CD4-positive, alpha-beta T cell (primary cell): ENCODE data around the gene SPRED2. TPM values are rescaled to one million over a fixed set of nuclear protein-coding genes. Genes with fewer than 3 reads are reported as not detected.

Experiments
- ATAC-seq: fragments of 200-7000 bp; cut with Tn5 transposase; one replicate; pipeline ENCODE4 v1.10.0; 2022; ENCODE audit warnings: mild to moderate bottlenecking; ENCODE audit not compliant: poor library complexity
- CTCF ChIA-PET: fragments of 350-600 bp; sonication (Branson Sonifier 250); formaldehyde crosslinking; loops from one replicate; lab custom pipeline; 2021; ENCODE audit warnings: antibody characterized with exemption, inconsistent platforms; lab: Charles Lee
- POLR2A ChIA-PET: fragments of 350-600 bp; sonication (Branson Sonifier 250); formaldehyde crosslinking; loops from one replicate; lab custom pipeline; 2021; ENCODE audit warnings: antibody characterized with exemption, inconsistent platforms; lab: Charles Lee
- DNase-seq, 14 experiments: peaks; one replicate each; pipeline ENCODE4 v3.0.0-alpha.2; 2013 to 2020; ENCODE audit warnings: mixed read lengths in 2 of 14
- H3K27ac ChIP-seq, 2 donors: one replicate each; pipeline versions ENCODE4 v1.5.1 to v1.7.0; 2013; ENCODE audit warnings: low read length in 2 of 2, low read depth in 1 of 2, mild to moderate bottlenecking in 1 of 2
- H3K27me3 ChIP-seq, 2 experiments: 1 replicate in 1 of 2; 2 replicates in 1 of 2; pipeline versions ENCODE4 v1.6.1 to v1.7.0; 2013; ENCODE audit warnings: low read length in 2 of 2, control low read depth in 1 of 2, mild to moderate bottlenecking in 1 of 2, moderate library complexity in 1 of 2; ENCODE audit not compliant: insufficient read depth in 2 of 2, control insufficient read depth in 1 of 2
- H3K36me3 ChIP-seq: one replicate; pipeline ENCODE4 v1.6.1; 2013; ENCODE audit warnings: low read length, control low read depth; ENCODE audit not compliant: insufficient read depth
- H3K4me1 ChIP-seq: one replicate; pipeline ENCODE4 v1.6.1; 2013; ENCODE audit warnings: low read length, control low read depth; ENCODE audit not compliant: insufficient read depth
- H3K4me3 ChIP-seq: one replicate; pipeline ENCODE4 v1.5.1; 2013; ENCODE audit warnings: mild to moderate bottlenecking, low read length, moderate library complexity
- H3K9me3 ChIP-seq, 2 experiments: 1 replicate in 1 of 2; 2 replicates in 1 of 2; pipeline versions ENCODE4 v1.6.1 to v1.7.0; 2013; ENCODE audit warnings: low read length in 2 of 2, mild to moderate bottlenecking in 2 of 2, control low read depth in 1 of 2, moderate library complexity in 1 of 2; ENCODE audit not compliant: control insufficient read depth in 1 of 2, insufficient read depth in 1 of 2
- H3K27ac Mint-ChIP-seq: one replicate; pipeline ENCODE4 v1.8.0; 2020; ENCODE audit warnings: mixed read lengths
- H3K27me3 Mint-ChIP-seq: one replicate; pipeline ENCODE4 v1.8.0; 2021; ENCODE audit warnings: mixed read lengths
- H3K36me3 Mint-ChIP-seq: one replicate; pipeline ENCODE4 v1.8.0; 2021; ENCODE audit warnings: low read depth, mixed read lengths
- H3K4me1 Mint-ChIP-seq: one replicate; pipeline ENCODE4 v1.8.0; 2021; ENCODE audit warnings: low read depth, mixed read lengths
- H3K4me3 Mint-ChIP-seq: one replicate; pipeline ENCODE4 v1.8.0; 2020; ENCODE audit warnings: mild to moderate bottlenecking, mixed read lengths
- H3K9me3 Mint-ChIP-seq: one replicate; pipeline ENCODE4 v1.8.0; 2020; ENCODE audit warnings: mixed read lengths
- intact Hi-C, 2 experiments: fragments of 100-400 bp; cut with DNase I in 1 of 2; cut with micrococcal nuclease in 1 of 2; formaldehyde crosslinking; loops; one replicate each; pipeline versions ENCODE4 v1.15.1 to v1.9.0; 2023 to 2025; cut with DNase I, micrococcal nuclease
- polyA plus RNA-seq, 2 donors: library from polyadenylated mRNA; unstranded; fragments of 120-200 nt; gene quantifications; one replicate each; pipeline ENCODE4 v1.2.1, GENCODE V29; 2013
- total RNA-seq, 174 experiments: library from RNA in 2 of 174; stranded (reverse) in 2 of 174; gene quantifications; one replicate each; pipeline ENCODE4 v1.2.3 and lab custom pipeline; 2021 to 2026
- TF ChIP-seq, protein P1 (sequence below): fragments of 200-600 bp; IDR thresholded peaks from one replicate; pipeline ENCODE4 v1.8.0; 2022; ENCODE audit warnings: antibody characterized with exemption, mild to moderate bottlenecking

SPRED2 gene, protein sequence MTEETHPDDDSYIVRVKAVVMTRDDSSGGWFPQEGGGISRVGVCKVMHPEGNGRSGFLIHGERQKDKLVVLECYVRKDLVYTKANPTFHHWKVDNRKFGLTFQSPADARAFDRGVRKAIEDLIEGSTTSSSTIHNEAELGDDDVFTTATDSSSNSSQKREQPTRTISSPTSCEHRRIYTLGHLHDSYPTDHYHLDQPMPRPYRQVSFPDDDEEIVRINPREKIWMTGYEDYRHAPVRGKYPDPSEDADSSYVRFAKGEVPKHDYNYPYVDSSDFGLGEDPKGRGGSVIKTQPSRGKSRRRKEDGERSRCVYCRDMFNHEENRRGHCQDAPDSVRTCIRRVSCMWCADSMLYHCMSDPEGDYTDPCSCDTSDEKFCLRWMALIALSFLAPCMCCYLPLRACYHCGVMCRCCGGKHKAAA
- total RNA-seq: 1 to 10 TPM; 2.5 to 2.8 TPM
- polyA plus RNA-seq (2013, experiment 1 of 2): 0.76 TPM
- 1.2 TPM for polyA plus RNA-seq (2013, experiment 2 of 2)
- 0.17 to 18.6 (median 3.1) reads per million in 172 experiments for total RNA-seq (lab: John Stamatoyannopoulos, UW)

DNA sequence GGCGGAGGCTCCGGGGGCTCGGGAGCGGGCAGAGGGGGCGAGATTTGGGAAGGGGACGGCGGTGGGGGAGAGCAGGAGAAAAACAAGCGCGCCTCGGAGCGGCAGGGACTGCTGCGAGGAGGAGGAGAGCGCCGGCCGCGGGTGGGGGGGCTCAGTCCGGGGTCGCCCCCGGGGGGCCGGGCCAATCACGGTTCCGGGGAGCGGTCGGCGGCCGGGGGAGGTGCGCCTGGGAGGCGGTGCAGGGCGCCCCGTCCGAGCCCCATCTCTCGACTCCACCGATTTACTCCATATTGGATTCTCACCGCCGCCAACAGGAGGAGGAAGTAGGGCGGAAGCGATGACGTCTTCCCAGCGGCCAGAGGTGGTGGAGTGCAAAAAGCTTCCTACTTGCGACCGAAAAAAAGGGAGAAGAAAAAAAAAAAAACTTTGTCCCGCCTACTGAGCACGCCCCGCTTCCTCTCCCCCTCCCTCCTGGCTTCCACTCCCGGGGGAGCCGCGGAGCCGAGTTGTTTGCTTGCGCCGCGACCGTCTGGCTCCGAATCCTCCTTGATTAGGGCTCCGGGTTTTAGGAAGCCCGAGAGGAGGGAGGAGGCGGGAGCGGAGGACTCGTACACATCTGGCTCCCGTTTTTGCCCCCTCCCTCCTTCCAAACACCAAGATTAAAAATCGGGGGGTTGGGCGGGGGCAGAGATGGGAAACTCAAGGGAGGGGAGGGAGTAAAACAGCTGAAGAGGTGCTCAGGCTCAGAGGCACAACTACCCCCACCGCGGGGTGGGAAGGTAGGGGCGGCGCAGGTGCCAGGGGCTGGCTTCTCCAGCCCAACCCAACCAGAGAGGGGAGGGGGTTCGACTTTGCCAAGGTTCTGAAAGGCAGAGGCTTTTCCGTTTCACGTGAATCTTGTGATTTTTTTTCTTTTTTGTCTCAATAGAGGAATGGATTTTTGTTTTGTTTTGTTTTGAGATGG lies at the start of gene SPRED2:
SPRED2 (minus strand) TSS at position 373 of the 964 bp plus-strand sequence. CDS start 612 bp downstream, outside the sequence.
- ATAC-seq: peak; percentile 47
- peaks cover 15% of the 10 kb centered on the region for H3K36me3 Mint-ChIP-seq
- DNase-seq: peak in 13 of 14 experiments; percentile 36 to 89 (median 60)
- H3K27me3 Mint-ChIP-seq: peaks cover 57% of the 10 kb centered on the region
- no peaks in the 10 kb centered on the region for H3K9me3 ChIP-seq
- ChIA-PET POLR2A (interaction anchor here (0.9 to 1.6 kb wide), 2 partner anchors 132 to 205 kb away, joined by 3 to 6 read pairs; partner anchors contain the start of gene ACTR2), CTCF (no interaction called here)
- H3K36me3 ChIP-seq: no peaks in the 10 kb centered on the region
- no peaks in the 10 kb centered on the region for H3K9me3 Mint-ChIP-seq
- no peak within 1 kb of the TSS for H3K27ac ChIP-seq
- H3K4me3 Mint-ChIP-seq: peak within 1 kb of the TSS; percentile 94
- peaks cover 49% of the 10 kb centered on the region for H3K4me1 ChIP-seq
- H3K27ac Mint-ChIP-seq: peak within 1 kb of the TSS; percentile 42
- H3K4me3 ChIP-seq: peak within 1 kb of the TSS; percentile 75
- TF ChIP-seq, protein P1, sequence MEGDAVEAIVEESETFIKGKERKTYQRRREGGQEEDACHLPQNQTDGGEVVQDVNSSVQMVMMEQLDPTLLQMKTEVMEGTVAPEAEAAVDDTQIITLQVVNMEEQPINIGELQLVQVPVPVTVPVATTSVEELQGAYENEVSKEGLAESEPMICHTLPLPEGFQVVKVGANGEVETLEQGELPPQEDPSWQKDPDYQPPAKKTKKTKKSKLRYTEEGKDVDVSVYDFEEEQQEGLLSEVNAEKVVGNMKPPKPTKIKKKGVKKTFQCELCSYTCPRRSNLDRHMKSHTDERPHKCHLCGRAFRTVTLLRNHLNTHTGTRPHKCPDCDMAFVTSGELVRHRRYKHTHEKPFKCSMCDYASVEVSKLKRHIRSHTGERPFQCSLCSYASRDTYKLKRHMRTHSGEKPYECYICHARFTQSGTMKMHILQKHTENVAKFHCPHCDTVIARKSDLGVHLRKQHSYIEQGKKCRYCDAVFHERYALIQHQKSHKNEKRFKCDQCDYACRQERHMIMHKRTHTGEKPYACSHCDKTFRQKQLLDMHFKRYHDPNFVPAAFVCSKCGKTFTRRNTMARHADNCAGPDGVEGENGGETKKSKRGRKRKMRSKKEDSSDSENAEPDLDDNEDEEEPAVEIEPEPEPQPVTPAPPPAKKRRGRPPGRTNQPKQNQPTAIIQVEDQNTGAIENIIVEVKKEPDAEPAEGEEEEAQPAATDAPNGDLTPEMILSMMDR: no peak
- intact Hi-C loops: loop anchor here (2.0 to 10.0 kb wide), 4 partner anchors 50 to 1588 kb away; partner anchors contain the start of genes ACTR2 (in 1 of the 2) and UGP2 (in 1 of the 2)
- peaks cover 29 to 34% of the 10 kb centered on the region in 2 experiments for H3K27me3 ChIP-seq
- H3K4me1 Mint-ChIP-seq: peaks cover 23% of the 10 kb centered on the region

DNA sequence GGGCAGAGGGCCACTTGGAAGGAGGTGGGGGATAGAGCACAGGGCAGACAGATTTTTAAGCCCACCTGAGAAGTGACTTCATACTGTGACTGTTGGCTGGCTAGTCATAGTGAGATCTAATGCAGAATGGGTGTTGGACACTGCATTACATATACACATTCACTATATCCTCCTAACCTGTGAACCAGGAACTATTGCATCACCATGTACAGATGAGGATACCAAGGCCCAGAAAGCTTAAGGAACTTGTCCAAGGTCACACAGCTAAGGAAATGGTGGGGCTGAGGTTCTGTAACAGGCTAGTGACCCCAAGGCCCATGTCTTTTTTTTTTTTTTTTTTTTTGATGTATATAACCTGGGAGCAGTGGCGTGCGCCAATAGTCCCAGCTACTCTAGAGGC lies 49.6 kb upstream of the SPRED2 start:
- no peak overlapping the region for H3K27ac Mint-ChIP-seq
- no peak overlapping the region for H3K4me3 ChIP-seq
- POLR2A ChIA-PET: no interaction called here
- H3K9me3 ChIP-seq: peaks cover 0 to 3% of the 10 kb centered on the region in 2 experiments
- CTCF ChIA-PET: no interaction called here
- no peaks in the 10 kb centered on the region for H3K4me1 ChIP-seq
- H3K36me3 ChIP-seq: no peaks in the 10 kb centered on the region
- intact Hi-C loops: no loop called here
- peaks cover 16% of the 10 kb centered on the region for H3K27me3 Mint-ChIP-seq
- ATAC-seq: no peak
- H3K27ac ChIP-seq: no peak overlapping the region
- TF ChIP-seq, protein P1: no peak
- no peak for DNase-seq
- no peaks in the 10 kb centered on the region for H3K36me3 Mint-ChIP-seq
- no peak overlapping the region for H3K4me3 Mint-ChIP-seq
- H3K27me3 ChIP-seq: peaks cover 0 to 3% of the 10 kb centered on the region in 2 experiments
- no peaks in the 10 kb centered on the region for H3K4me1 Mint-ChIP-seq
- H3K9me3 Mint-ChIP-seq: no peaks in the 10 kb centered on the region

DNA sequence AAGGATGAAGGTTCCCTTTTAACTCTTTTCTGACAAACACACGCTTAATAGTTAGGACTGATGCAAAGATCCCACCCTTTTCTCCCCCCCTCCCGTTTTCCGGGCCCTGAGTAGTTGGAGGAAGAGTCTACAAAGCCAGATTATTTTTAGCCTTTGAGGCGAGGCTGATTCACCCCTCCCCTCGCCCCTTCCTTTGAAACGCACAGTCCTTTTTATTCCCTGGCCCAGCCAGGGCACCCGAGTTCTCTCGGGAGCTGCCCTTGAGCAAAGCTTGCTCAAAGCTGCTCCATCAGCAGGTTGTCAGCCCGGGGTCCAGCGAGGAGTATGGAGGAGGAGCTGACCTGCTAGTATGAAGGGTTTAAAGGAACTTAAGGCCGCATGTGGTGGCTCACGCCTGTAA lies 47.1 kb upstream of the SPRED2 start:
- Mint-ChIP-seq H3K4me1 (no peaks in the 10 kb centered on the region), H3K9me3 (no peaks in the 10 kb centered on the region), H3K4me3 (no peak overlapping the region), H3K27ac (no peak overlapping the region), H3K27me3 (peaks cover 16% of the 10 kb centered on the region), H3K36me3 (no peaks in the 10 kb centered on the region)
- H3K9me3 ChIP-seq: peaks cover 6 to 13% of the 10 kb centered on the region in 2 experiments
- TF ChIP-seq, protein P1: no peak
- intact Hi-C loops: no loop called here
- H3K27me3 ChIP-seq: peaks cover 0 to 3% of the 10 kb centered on the region in 2 experiments
- CTCF ChIA-PET: no interaction called here
- no peak overlapping the region for H3K27ac ChIP-seq
- no peaks in the 10 kb centered on the region for H3K4me1 ChIP-seq
- no peaks in the 10 kb centered on the region for H3K36me3 ChIP-seq
- DNase-seq (no peak), ATAC-seq (no peak)
- H3K4me3 ChIP-seq: no peak overlapping the region
- POLR2A ChIA-PET: no interaction called here
